ENCODE results near the gene DAND5.

DAND5 gene

GRCh38 chr19:13011653-13012389 is 42.4 kb downstream of the DAND5 start:
- no peak for DNase-seq

- no peak for DNase-seq
Measured at GRCh38 chr19:13012390-13012689, 43.0 kb downstream of the DAND5 start.

- DNase-seq, result no peak
Measured at GRCh38 chr19:13012690-13013608, 43.6 kb downstream of the DAND5 start.

- no peak for DNase-seq
Measured at GRCh38 chr19:13013649-13014048, 44.3 kb downstream of the DAND5 start.

GRCh38 chr19:13014101-13014920 is 44.9 kb downstream of the DAND5 start:
- DNase-seq, result no peak

- DNase-seq, result no peak
Measured at GRCh38 chr19:13014921-13015280, 45.5 kb downstream of the DAND5 start.

- DNase-seq, result no peak
Measured at GRCh38 chr19:13015361-13016223, 46.2 kb downstream of the DAND5 start.

GRCh38 chr19:13016245-13016627 is 46.9 kb downstream of the DAND5 start:
- DNase-seq, result no peak

- DNase-seq, result no peak
Measured at GRCh38 chr19:13016628-13017305, 47.4 kb downstream of the DAND5 start.

- no peak for DNase-seq
Measured at GRCh38 chr19:13017306-13018034, 48.1 kb downstream of the DAND5 start.

- peak; percentile 45 for DNase-seq
Measured at GRCh38 chr19:13018035-13018914, 48.9 kb downstream of the DAND5 start.

- no peak for DNase-seq
Measured at GRCh38 chr19:13019332-13019731, 50.0 kb downstream of the DAND5 start.

GRCh38 chr19:13020002-13020414 is 50.6 kb downstream of the DAND5 start:
- DNase-seq, result no peak

GRCh38 chr19:13022111-13022858 is 52.9 kb downstream of the DAND5 start:
- no peak for DNase-seq

- DNase-seq, result peak; percentile 87
Measured at GRCh38 chr19:13022859-13023636, 53.7 kb downstream of the DAND5 start.

- DNase-seq, result peak; percentile 60
Measured at GRCh38 chr19:13023656-13024055, 54.3 kb downstream of the DAND5 start.
